Gastrocnemius medialis (tissue), 4 donors: ENCODE measurements around the gene BIRC7. TPM values are rescaled to one million over a fixed set of nuclear protein-coding genes. Genes with fewer than 3 reads are reported as not detected.

Experiments
- ATAC-seq, 2 donors: fragments of 150-250 bp; one replicate each; pipeline ENCODE4 v1.9.1; 2016
- DNase-seq, 2 donors: peaks; one replicate each; pipeline ENCODE4 v3.0.0-alpha.2; 2019
- H3K27ac ChIP-seq, 4 donors: fragments of 200-600 bp; sonication (generic); 1 replicate in 1 of 4; 2 replicates in 3 of 4; pipeline ENCODE4 v1.5.1; 2016 to 2018; ENCODE audit warnings: mild to moderate bottlenecking in 2 of 4, moderate library complexity in 1 of 4
- H3K27me3 ChIP-seq, 3 donors: fragments of 200-600 bp; sonication (generic) in 2 of 3; 1 replicate in 1 of 3; 2 replicates in 2 of 3; pipeline versions ENCODE4 v1.5.1 to v1.6.0; 2016 to 2019; ENCODE audit warnings: mild to moderate bottlenecking in 1 of 3, moderate library complexity in 1 of 3
- H3K36me3 ChIP-seq, 2 donors: fragments of 200-600 bp; sonication (generic) in 1 of 2; one replicate each; pipeline ENCODE4 v1.5.1; 2017 to 2018
- H3K4me1 ChIP-seq, 2 donors: fragments of 200-600 bp; sonication (generic) in 1 of 2; one replicate each; pipeline ENCODE4 v1.5.1; 2016 to 2017; ENCODE audit warnings: mild to moderate bottlenecking in 2 of 2
- H3K4me3 ChIP-seq, 4 donors: fragments of 200-600 bp; sonication (generic) in 3 of 4; 1 replicate in 1 of 4; 2 replicates in 3 of 4; pipeline ENCODE4 v1.5.1; 2016 to 2019; ENCODE audit warnings: mild to moderate bottlenecking in 2 of 4
- H3K9me3 ChIP-seq, 3 donors: fragments of 200-600 bp; sonication (generic) in 2 of 3; 1 replicate in 1 of 3; 2 replicates in 2 of 3; pipeline ENCODE4 v1.5.1; 2016 to 2019
- CTCF ChIP-seq, 5 experiments: fragments of 450-650 bp in 3 of 5; fragments of 200-600 bp in 2 of 5; sonication (generic) in 2 of 5; IDR thresholded peaks in 4 of 5; conservative IDR thresholded peaks in 1 of 5; 1 replicate in 4 of 5; 2 replicates in 1 of 5; pipeline ENCODE4 v1.5.1; 2016 to 2019; ENCODE audit warnings: antibody characterized with exemption in 5 of 5, mild to moderate bottlenecking in 3 of 5, moderate library complexity in 3 of 5
- POLR2A ChIP-seq, 2 donors: fragments of 450-650 bp; IDR thresholded peaks; one replicate each; pipeline ENCODE4 v1.6.1; 2017; ENCODE audit warnings: antibody characterized with exemption in 2 of 2, mild to moderate bottlenecking in 2 of 2, moderate library complexity in 2 of 2
- in situ Hi-C, 4 donors: fragments of 200-750 bp; cut with MboI; loops; one replicate each; pipeline versions ENCODE4 v1.15.0 to v1.8.0; 2017; ENCODE audit warnings: low sequenced_read_pairs in 4 of 4
- intact Hi-C: fragments of 100-400 bp; cut with DNase I; formaldehyde crosslinking; loops from one replicate; pipeline ENCODE4 v1.15.1; 2023; ENCODE audit warnings: low total_unique reads
- total RNA-seq, 4 donors: library from RNA; depleted of rRNA; stranded (reverse); fragments of >200 nt; gene quantifications; one replicate each; pipeline versions ENCODE4 v1.1.0 to v1.2.3, GENCODE V29; 2016

Gene BIRC7
- total RNA-seq, 4 donors from 2014 or later: not detected

GRCh38 chr20:63280371-63280770 lies 44.7 kb downstream of the BIRC7 start:
- DNase-seq (no peak), ATAC-seq (no peak)
- no peaks in the 10 kb centered on the region for H3K4me1 ChIP-seq
- peaks cover 0 to 91% of the 10 kb centered on the region in 2 donors for H3K36me3 ChIP-seq
- no peak overlapping the region for H3K4me3 ChIP-seq
- no peak overlapping the region for H3K27ac ChIP-seq
- intact Hi-C loops: no loop called here
- TF ChIP-seq CTCF (IDR thresholded peaks at IDR 0.05 in 4 of 5, conservative IDR thresholded peaks at IDR 0.05 in 1 of 5): no peak
- no peak for TF ChIP-seq POLR2A (IDR thresholded peaks at IDR 0.05)
- in situ Hi-C loops: no loop called here
- H3K9me3 ChIP-seq: no peaks in the 10 kb centered on the region
- no peaks in the 10 kb centered on the region for H3K27me3 ChIP-seq

- intact Hi-C loops: no loop called here
- in situ Hi-C loops: no loop called here
- Histone ChIP-seq H3K36me3 (peaks cover 0 to 93% of the 10 kb centered on the region in 2 donors), H3K27me3 (no peaks in the 10 kb centered on the region), H3K4me3 (no peak overlapping the region), H3K27ac (no peak overlapping the region), H3K4me1 (no peaks in the 10 kb centered on the region), H3K9me3 (no peaks in the 10 kb centered on the region)
- DNase-seq (no peak), ATAC-seq (no peak)
- TF ChIP-seq CTCF (IDR thresholded peaks at IDR 0.05 in 4 of 5, conservative IDR thresholded peaks at IDR 0.05 in 1 of 5) (no peak), POLR2A (IDR thresholded peaks at IDR 0.05) (no peak)
Observed at GRCh38 chr20:63280929-63281545, 45.3 kb downstream of the BIRC7 start.

GRCh38 chr20:63281742-63282665 lies 46.3 kb downstream of the BIRC7 start:
- no peak for DNase-seq
- Histone ChIP-seq H3K9me3 (no peaks in the 10 kb centered on the region), H3K4me1 (no peaks in the 10 kb centered on the region), H3K27ac (no peak overlapping the region), H3K27me3 (no peaks in the 10 kb centered on the region), H3K36me3 (peaks cover 0 to 91% of the 10 kb centered on the region in 2 donors), H3K4me3 (no peak overlapping the region)
- in situ Hi-C loops (no loop called here), intact Hi-C loops (no loop called here)
- no peak for TF ChIP-seq CTCF (IDR thresholded peaks at IDR 0.05 in 4 of 5, conservative IDR thresholded peaks at IDR 0.05 in 1 of 5)
- TF ChIP-seq POLR2A (IDR thresholded peaks at IDR 0.05): no peak
- no peak for ATAC-seq

GRCh38 chr20:63282946-63283345 lies 47.2 kb downstream of the BIRC7 start:
- TF ChIP-seq POLR2A (IDR thresholded peaks at IDR 0.05) (no peak), CTCF (IDR thresholded peaks at IDR 0.05 in 4 of 5, conservative IDR thresholded peaks at IDR 0.05 in 1 of 5) (no peak)
- no peaks in the 10 kb centered on the region for H3K27me3 ChIP-seq
- no peak overlapping the region for H3K27ac ChIP-seq
- no peaks in the 10 kb centered on the region for H3K9me3 ChIP-seq
- H3K4me1 ChIP-seq: no peaks in the 10 kb centered on the region
- in situ Hi-C loops (no loop called here), intact Hi-C loops (no loop called here)
- peaks cover 0 to 81% of the 10 kb centered on the region in 2 donors for H3K36me3 ChIP-seq
- no peak overlapping the region for H3K4me3 ChIP-seq
- ATAC-seq: no peak
- DNase-seq: no peak
